PC-9 (cell line): ENCODE data around the gene CNKSR1. TPM values are rescaled to one million over a fixed set of nuclear protein-coding genes. Genes with fewer than 3 reads are reported as not detected.
A peak's percentile ranks its signal among the peaks of the same experiment; 100 is the strongest.

ENCODE experiments used
- BruUV-seq: library from RNA; stranded (reverse); fragments of 400-500 nt; replicated peaks from 2 replicates; lab custom pipeline; 2021; lab: Mats Ljungman, UMichigan
- CTCF ChIA-PET: fragments of 300-600 bp; sonication (Branson Sonifier 250); formaldehyde crosslinking; loops from one replicate; lab custom pipeline; 2022; ENCODE audit warnings: antibody characterized with exemption; lab: Charles Lee
- POLR2A ChIA-PET: fragments of 300-600 bp; sonication (Branson Sonifier 250); formaldehyde crosslinking; loops from one replicate; lab custom pipeline; 2022; ENCODE audit warnings: antibody characterized with exemption; ENCODE audit not compliant: unreplicated experiment; lab: Charles Lee
- DNase-seq, 2 experiments: peaks; one replicate each; pipeline versions ENCODE4 v3.0.0 to v3.0.0-alpha.2; 2015 to 2022; ENCODE audit warnings: mixed read lengths in 1 of 2
- H2AFZ ChIP-seq: fragments of 200-600 bp; sonication (generic); 2 replicates; pipeline ENCODE4 v1.8.1; 2017; ENCODE audit warnings: antibody characterized with exemption
- H3F3A ChIP-seq: fragments of 200-600 bp; sonication (generic); 2 replicates; pipeline ENCODE4 v1.8.1; 2017; ENCODE audit warnings: antibody characterized with exemption, mild to moderate bottlenecking, low read depth; ENCODE audit not compliant: insufficient read depth
- H3K27ac ChIP-seq: fragments of 200-600 bp; sonication (generic); 2 replicates; pipeline ENCODE4 v1.6.1; 2016; ENCODE audit warnings: mixed run types
- H3K27me3 ChIP-seq: fragments of 200-600 bp; sonication (generic); 2 replicates; pipeline ENCODE4 v1.6.1; 2016; ENCODE audit warnings: low read depth, mixed run types; ENCODE audit not compliant: insufficient read depth
- H3K36me3 ChIP-seq: fragments of 200-600 bp; sonication (generic); 2 replicates; pipeline ENCODE4 v1.6.1; 2016; ENCODE audit warnings: low read depth, mixed run types
- H3K4me1 ChIP-seq: fragments of 200-600 bp; sonication (generic); replicated peaks from 2 replicates; pipeline ENCODE4 v1.6.1; 2016; ENCODE audit warnings: mixed run types; ENCODE audit not compliant: insufficient read depth
- H3K4me2 ChIP-seq: fragments of 200-600 bp; sonication (generic); 2 replicates; pipeline ENCODE4 v1.6.1; 2017; ENCODE audit warnings: mixed run types
- H3K4me3 ChIP-seq: fragments of 200-600 bp; sonication (generic); 2 replicates; pipeline ENCODE4 v1.6.1; 2016; ENCODE audit warnings: mixed run types
- H3K79me2 ChIP-seq: fragments of 200-600 bp; sonication (generic); 2 replicates; pipeline ENCODE4 v1.6.1; 2017; ENCODE audit warnings: low read depth, mixed run types
- H3K9me2 ChIP-seq: fragments of 200-600 bp; sonication (generic); 2 replicates; pipeline ENCODE4 v1.8.1; 2017; ENCODE audit warnings: mild to moderate bottlenecking; ENCODE audit not compliant: insufficient read depth
- H3K9me3 ChIP-seq: fragments of 200-600 bp; sonication (generic); 2 replicates; pipeline ENCODE4 v1.8.1; 2016; ENCODE audit warnings: low read depth; ENCODE audit not compliant: insufficient read depth
- H4K20me1 ChIP-seq: fragments of 200-600 bp; sonication (generic); 2 replicates; pipeline ENCODE4 v1.8.1; 2017; ENCODE audit not compliant: insufficient read depth
- CTCF ChIP-seq: fragments of 200-600 bp; sonication (generic); conservative IDR thresholded peaks from 2 replicates; pipeline ENCODE4 v1.6.1; 2017; ENCODE audit warnings: mixed run types, antibody characterized with exemption, mild to moderate bottlenecking, moderate library complexity
- EZH2 ChIP-seq: fragments of 200-600 bp; sonication (generic); IDR thresholded peaks from 2 replicates; pipeline ENCODE4 v1.8.0; 2017; ENCODE audit warnings: antibody characterized with exemption, low read depth
- intact Hi-C: fragments of 100-400 bp; cut with micrococcal nuclease; formaldehyde crosslinking; loops from one replicate; pipeline ENCODE4 v1.10.0; 2022; ENCODE audit not compliant: unreplicated experiment
- total RNA-seq: library from RNA; stranded (reverse); gene quantifications from 2 replicates; pipeline ENCODE4 v1.2.3, GENCODE V29; 2021

CNKSR1 gene
- total RNA-seq, 1 experiment from 2014 or later = 33.4 TPM

- no peaks in the 10 kb centered on the region for H4K20me1 ChIP-seq
- H3K36me3 ChIP-seq = no peaks in the 10 kb centered on the region
- TF ChIP-seq EZH2 (no peak), CTCF (no peak)
- no peak overlapping the region for H2AFZ ChIP-seq
- intact Hi-C loops = no loop called here
- DNase-seq = peak in 1 of 2 experiments; percentile 34
- no peaks in the 10 kb centered on the region for H3F3A ChIP-seq
- no peaks in the 10 kb centered on the region for H3K9me3 ChIP-seq
- BruUV-seq = no TSS peak
- ChIA-PET POLR2A (no interaction called here), CTCF (no interaction called here)
- H3K79me2 ChIP-seq = no peaks in the 10 kb centered on the region
- no peaks in the 10 kb centered on the region for H3K27me3 ChIP-seq
- no peaks in the 10 kb centered on the region for H3K9me2 ChIP-seq
- H3K4me1 ChIP-seq = no peaks in the 10 kb centered on the region
- no peak overlapping the region for H3K4me3 ChIP-seq
- H3K4me2 ChIP-seq = no peak overlapping the region
- H3K27ac ChIP-seq = no peak overlapping the region
Observed at GRCh38 chr1:26218906-26219494, 41.7 kb downstream of the CNKSR1 start.

GRCh38 chr1:26220199-26220912, 43.1 kb downstream of the CNKSR1 start:
- Histone ChIP-seq H3K27ac (no peak overlapping the region), H3F3A (no peaks in the 10 kb centered on the region), H3K36me3 (no peaks in the 10 kb centered on the region), H3K79me2 (no peaks in the 10 kb centered on the region), H3K4me2 (no peak overlapping the region), H3K4me1 (no peaks in the 10 kb centered on the region), H3K4me3 (no peak overlapping the region), H4K20me1 (no peaks in the 10 kb centered on the region), H3K9me3 (no peaks in the 10 kb centered on the region), H2AFZ (no peak overlapping the region), H3K9me2 (no peaks in the 10 kb centered on the region), H3K27me3 (no peaks in the 10 kb centered on the region)
- TF ChIP-seq CTCF (no peak), EZH2 (no peak)
- CTCF ChIA-PET = no interaction called here
- no peak for DNase-seq
- POLR2A ChIA-PET = interaction anchor here (0.6 kb wide), 1 partner anchor 82 kb away, joined by 3 read pairs; no protein-coding TSS in a partner anchor
- BruUV-seq = no TSS peak
- intact Hi-C loops = no loop called here

- H2AFZ ChIP-seq = no peak overlapping the region
- TF ChIP-seq EZH2 = no peak
- no peak for TF ChIP-seq CTCF
- no peaks in the 10 kb centered on the region for H3K27me3 ChIP-seq
- H3K4me1 ChIP-seq = no peaks in the 10 kb centered on the region
- intact Hi-C loops = no loop called here
- ChIA-PET CTCF (interaction anchor here (0.7 kb wide), 1 partner anchor 276 kb away, joined by 3 read pairs; no protein-coding TSS in a partner anchor), POLR2A (interaction anchor here (0.7 kb wide), 1 partner anchor 372 kb away, joined by 3 read pairs; no protein-coding TSS in a partner anchor)
- H3K27ac ChIP-seq = no peak overlapping the region
- no peak for DNase-seq
- H3K79me2 ChIP-seq = no peaks in the 10 kb centered on the region
- H3K4me3 ChIP-seq = no peak overlapping the region
- H3K4me2 ChIP-seq = no peak overlapping the region
- no peaks in the 10 kb centered on the region for H3F3A ChIP-seq
- H4K20me1 ChIP-seq = no peaks in the 10 kb centered on the region
- no TSS peak for BruUV-seq
- no peaks in the 10 kb centered on the region for H3K36me3 ChIP-seq
- no peaks in the 10 kb centered on the region for H3K9me2 ChIP-seq
- H3K9me3 ChIP-seq = no peaks in the 10 kb centered on the region
Observed at GRCh38 chr1:26221094-26221493, 43.8 kb downstream of the CNKSR1 start.
